ENCODE results near the gene EXOSC9.
A peak's percentile ranks its signal among the peaks of the same experiment; 100 is the strongest.

The EXOSC9 gene

GRCh38 chr4:121789960-121790829, 10.9 kb upstream of the EXOSC9 start:
- DNase-seq: no peak

GRCh38 chr4:121790976-121791375, 10.1 kb upstream of the EXOSC9 start:
- no peak for DNase-seq

GRCh38 chr4:121791481-121791880, 9.6 kb upstream of the EXOSC9 start:
- no peak for DNase-seq

- DNase-seq: no peak
Measured at GRCh38 chr4:121792966-121793365, 8.2 kb upstream of the EXOSC9 start.

GRCh38 chr4:121794505-121795188, 6.5 kb upstream of the EXOSC9 start:
- no peak for DNase-seq

GRCh38 chr4:121796283-121796682, 4.8 kb upstream of the EXOSC9 start:
- DNase-seq: no peak

- no peak for DNase-seq
Measured at GRCh38 chr4:121799208-121799823, 1.8 kb upstream of the EXOSC9 start.

- DNase-seq: no peak
Measured at GRCh38 chr4:121799867-121800501, 1.1 kb upstream of the EXOSC9 start.

- peak; percentile 58 for DNase-seq
Measured at GRCh38 chr4:121800638-121800960, 524 bp upstream of the EXOSC9 start.

GRCh38 chr4:121801715-121802075, 572 bp downstream of the EXOSC9 start:
- DNase-seq: no peak

GRCh38 chr4:121806411-121806810, 5.3 kb downstream of the EXOSC9 start:
- DNase-seq: no peak

- DNase-seq: no peak
Measured at GRCh38 chr4:121811122-121811521, 10.0 kb downstream of the EXOSC9 start.

GRCh38 chr4:121814756-121815155, 13.6 kb downstream of the EXOSC9 start:
- DNase-seq: no peak

GRCh38 chr4:121817006-121817405, 15.9 kb downstream of the EXOSC9 start:
- no peak for DNase-seq

- no peak for DNase-seq
Measured at GRCh38 chr4:121817701-121818100, 16.6 kb downstream of the EXOSC9 start.

- DNase-seq: no peak
Measured at GRCh38 chr4:121818215-121818614, 17.1 kb downstream of the EXOSC9 start.

- no peak for DNase-seq
Measured at GRCh38 chr4:121819216-121819965, 18.3 kb downstream of the EXOSC9 start.

- no peak for DNase-seq
Measured at GRCh38 chr4:121822047-121822446, 20.9 kb downstream of the EXOSC9 start.

GRCh38 chr4:121822796-121823504, 21.8 kb downstream of the EXOSC9 start:
- no peak for DNase-seq

GRCh38 chr4:121823505-121824170, 22.5 kb downstream of the EXOSC9 start, which contains the start of gene CCNA2:
TSS of gene CCNA2 (minus strand) at chr4:121823883. CDS start at chr4:121823628, 255 bp downstream.
- DNase-seq: peak; percentile 85

- no peak for DNase-seq
Measured at GRCh38 chr4:121824171-121824527, 23.0 kb downstream of the EXOSC9 start.

- DNase-seq: no peak
Measured at GRCh38 chr4:121824950-121825349, 23.8 kb downstream of the EXOSC9 start.

Data from NCI-H2227 treated with DMSO at 0.1 percent for 48 hours (cell line).